Osteocyte (in vitro differentiated cells): ENCODE data around the gene P2RX4. TPM values are rescaled to one million over a fixed set of nuclear protein-coding genes. Genes with fewer than 3 reads are reported as not detected.
"Not testable (repeated sequence)": the region's sequence is repeated elsewhere in the genome, so short reads cannot be mapped to it uniquely, and the experiment has no call there.

ENCODE experiments used
- DNase-seq: peaks from one replicate; pipeline ENCODE4 v3.0.0; 2021; ENCODE audit warnings: mixed read lengths; ENCODE audit not compliant: unreplicated experiment; ENCODE audit errors: extremely low spot score
- H3K27ac Mint-ChIP-seq: one replicate; pipeline ENCODE4 v1.8.0; 2021; ENCODE audit warnings: mild to moderate bottlenecking, mixed read lengths; ENCODE audit not compliant: unreplicated experiment
- H3K27me3 Mint-ChIP-seq: one replicate; pipeline ENCODE4 v1.8.0; 2021; ENCODE audit warnings: mixed read lengths; ENCODE audit not compliant: unreplicated experiment
- H3K36me3 Mint-ChIP-seq: one replicate; pipeline ENCODE4 v1.8.0; 2021; ENCODE audit warnings: mixed read lengths; ENCODE audit not compliant: unreplicated experiment
- H3K4me1 Mint-ChIP-seq: one replicate; pipeline ENCODE4 v1.8.0; 2021; ENCODE audit warnings: mixed read lengths; ENCODE audit not compliant: unreplicated experiment
- H3K4me3 Mint-ChIP-seq: one replicate; pipeline ENCODE4 v1.8.0; 2021; ENCODE audit warnings: mild to moderate bottlenecking, moderate library complexity, mixed read lengths; ENCODE audit not compliant: unreplicated experiment
- H3K9me3 Mint-ChIP-seq: one replicate; pipeline ENCODE4 v1.8.0; 2021; ENCODE audit warnings: mixed read lengths; ENCODE audit not compliant: unreplicated experiment
- total RNA-seq: library from RNA; stranded (reverse); gene quantifications from 2 replicates; pipeline ENCODE4 v1.2.1, GENCODE V29; 2021
- TF ChIP-seq, protein P1 (sequence below): fragments of 200-600 bp; sonication (generic); IDR thresholded peaks from 2 replicates; pipeline ENCODE4 v1.5.0; 2021; ENCODE audit warnings: antibody characterized with exemption, mild to moderate bottlenecking, moderate library complexity

Gene P2RX4
- total RNA-seq, 1 donor from 2014 or later: 20.3 TPM

DNA sequence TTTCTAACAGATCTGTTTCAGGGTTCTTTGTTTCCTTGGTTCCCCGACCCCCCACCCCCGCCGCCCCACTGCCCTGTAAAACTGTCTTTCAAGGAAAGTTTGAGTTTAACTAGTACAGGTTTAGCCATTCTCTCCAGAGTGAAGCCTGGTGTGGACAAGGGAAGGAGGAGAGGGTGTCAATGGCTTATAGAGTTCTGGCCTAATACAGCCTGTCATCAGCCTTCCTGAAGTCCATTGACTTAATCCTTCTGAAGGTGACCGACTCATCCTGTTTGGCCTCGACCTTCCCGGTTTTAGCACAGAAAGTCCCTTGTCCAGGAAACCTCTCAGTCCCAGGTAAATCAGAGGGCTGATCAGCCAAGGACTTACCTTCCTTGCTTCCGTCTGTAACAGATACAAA is 11.0 kb upstream of the P2RX4 start:
- H3K36me3 Mint-ChIP-seq: no peaks in the 10 kb centered on the region
- no peaks in the 10 kb centered on the region for H3K4me1 Mint-ChIP-seq
- TF ChIP-seq, protein P1, sequence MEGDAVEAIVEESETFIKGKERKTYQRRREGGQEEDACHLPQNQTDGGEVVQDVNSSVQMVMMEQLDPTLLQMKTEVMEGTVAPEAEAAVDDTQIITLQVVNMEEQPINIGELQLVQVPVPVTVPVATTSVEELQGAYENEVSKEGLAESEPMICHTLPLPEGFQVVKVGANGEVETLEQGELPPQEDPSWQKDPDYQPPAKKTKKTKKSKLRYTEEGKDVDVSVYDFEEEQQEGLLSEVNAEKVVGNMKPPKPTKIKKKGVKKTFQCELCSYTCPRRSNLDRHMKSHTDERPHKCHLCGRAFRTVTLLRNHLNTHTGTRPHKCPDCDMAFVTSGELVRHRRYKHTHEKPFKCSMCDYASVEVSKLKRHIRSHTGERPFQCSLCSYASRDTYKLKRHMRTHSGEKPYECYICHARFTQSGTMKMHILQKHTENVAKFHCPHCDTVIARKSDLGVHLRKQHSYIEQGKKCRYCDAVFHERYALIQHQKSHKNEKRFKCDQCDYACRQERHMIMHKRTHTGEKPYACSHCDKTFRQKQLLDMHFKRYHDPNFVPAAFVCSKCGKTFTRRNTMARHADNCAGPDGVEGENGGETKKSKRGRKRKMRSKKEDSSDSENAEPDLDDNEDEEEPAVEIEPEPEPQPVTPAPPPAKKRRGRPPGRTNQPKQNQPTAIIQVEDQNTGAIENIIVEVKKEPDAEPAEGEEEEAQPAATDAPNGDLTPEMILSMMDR: no peak
- peaks cover 10% of the 10 kb centered on the region for H3K27me3 Mint-ChIP-seq
- no peaks in the 10 kb centered on the region for H3K9me3 Mint-ChIP-seq
- DNase-seq: no peak
- no peak overlapping the region for H3K27ac Mint-ChIP-seq
- no peak overlapping the region for H3K4me3 Mint-ChIP-seq

GRCh38 chr12:121201140-121201539 is 8.8 kb upstream of the P2RX4 start:
- DNase-seq, H3K27me3 Mint-ChIP-seq, H3K27ac Mint-ChIP-seq, H3K9me3 Mint-ChIP-seq, H3K4me1 Mint-ChIP-seq, H3K36me3 Mint-ChIP-seq, H3K4me3 Mint-ChIP-seq: not testable (repeated sequence)

DNA sequence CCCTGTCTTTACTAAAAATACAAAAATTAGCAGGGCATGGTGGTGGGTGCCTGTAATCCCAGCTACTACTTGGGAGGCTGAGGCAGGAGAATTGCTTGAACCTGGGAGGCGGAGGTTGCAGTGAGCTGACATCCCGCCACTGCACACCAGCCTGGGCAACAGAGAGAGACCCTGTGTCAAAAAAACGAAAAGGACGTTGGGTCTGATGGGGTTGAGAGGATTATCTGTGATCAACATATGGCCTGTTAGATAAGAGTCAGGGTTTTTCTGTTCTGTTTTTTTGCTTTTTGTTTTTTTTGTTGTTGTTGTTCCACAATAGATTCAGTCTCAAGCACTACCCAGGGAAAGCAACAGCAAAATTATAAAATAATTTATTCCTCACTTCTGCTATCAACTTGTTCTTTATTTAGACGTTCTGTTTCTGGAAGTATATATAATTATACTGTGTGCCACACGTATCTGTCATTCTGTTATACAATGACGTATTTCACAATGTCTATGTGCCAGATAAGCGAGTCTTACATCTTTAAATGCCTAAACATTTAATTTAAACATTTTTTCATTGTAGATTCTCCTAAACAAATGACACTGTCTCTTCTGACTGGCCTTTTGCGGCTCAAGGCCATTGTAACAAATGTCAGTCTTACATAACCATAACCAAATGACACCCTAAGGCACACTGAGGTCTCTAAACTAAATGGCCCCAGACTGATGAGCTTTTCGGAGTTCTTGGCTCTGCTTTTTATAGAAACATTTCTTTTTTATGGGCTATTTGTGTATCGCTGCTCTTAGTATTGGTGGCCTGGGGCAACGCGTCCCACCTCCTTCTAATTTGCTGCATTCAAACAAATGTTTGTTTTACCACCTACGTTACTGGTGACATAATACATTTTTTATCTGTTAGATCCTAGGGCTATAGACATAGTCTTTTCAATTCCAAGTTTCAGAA is 7.2 kb upstream of the P2RX4 start:
- no peaks in the 10 kb centered on the region for H3K9me3 Mint-ChIP-seq

DNA sequence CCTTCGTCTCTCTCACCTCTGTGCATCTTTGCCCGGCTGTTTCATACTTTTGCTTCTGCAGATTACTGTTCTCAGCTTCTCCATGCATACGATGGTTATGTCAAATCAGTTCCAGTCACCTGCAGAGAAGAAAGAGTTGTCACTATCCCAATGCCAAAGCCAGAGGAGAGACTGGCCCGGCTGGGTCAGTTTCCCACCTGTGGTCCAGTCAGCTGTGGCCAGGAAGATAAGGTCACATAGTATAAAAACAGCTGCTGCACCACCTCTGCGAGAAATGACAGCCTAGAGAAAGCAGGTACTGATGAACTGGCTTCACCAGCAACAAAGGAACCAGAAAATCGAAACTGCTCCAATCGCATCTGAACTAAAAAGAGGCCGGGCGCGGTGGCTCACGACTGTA is 6.4 kb upstream of the P2RX4 start:
- no peak overlapping the region for H3K27ac Mint-ChIP-seq
- no peak overlapping the region for H3K4me3 Mint-ChIP-seq
- DNase-seq: no peak
- H3K36me3 Mint-ChIP-seq: peaks cover 2% of the 10 kb centered on the region
- H3K4me1 Mint-ChIP-seq: peaks cover 3% of the 10 kb centered on the region
- no peaks in the 10 kb centered on the region for H3K27me3 Mint-ChIP-seq
- no peaks in the 10 kb centered on the region for H3K9me3 Mint-ChIP-seq
- TF ChIP-seq, protein P1: no peak

More for the DNA sequence above, 7.2 kb upstream of the P2RX4 start:
- H3K36me3 Mint-ChIP-seq: peaks cover 2% of the 10 kb centered on the region
- TF ChIP-seq, protein P1: no peak
- no peak overlapping the region for H3K27ac Mint-ChIP-seq
- H3K4me1 Mint-ChIP-seq: peaks cover 3% of the 10 kb centered on the region
- H3K4me3 Mint-ChIP-seq: no peak overlapping the region
- no peak for DNase-seq
- peaks cover 6% of the 10 kb centered on the region for H3K27me3 Mint-ChIP-seq

DNA sequence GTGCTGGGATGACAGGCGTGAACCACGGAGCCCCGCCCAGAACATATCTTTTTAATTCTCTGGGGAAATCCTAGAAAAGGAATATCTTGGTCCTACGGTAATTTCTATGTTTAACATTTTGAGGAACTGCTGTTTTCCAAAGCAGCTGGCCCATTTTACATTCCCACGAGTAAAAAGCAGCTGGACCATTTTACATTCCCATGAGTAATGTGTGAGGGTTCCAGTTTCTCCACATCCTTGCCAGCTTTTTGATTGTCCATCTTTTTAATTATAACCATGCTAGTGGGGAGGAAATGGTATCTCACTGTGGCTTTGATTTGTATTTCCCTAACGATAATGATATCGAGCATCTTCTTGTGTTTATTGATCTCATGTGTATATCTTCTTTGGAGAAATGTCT is 4.4 kb upstream of the P2RX4 start:
- peaks cover 6% of the 10 kb centered on the region for H3K4me1 Mint-ChIP-seq
- TF ChIP-seq, protein P1: no peak
- no peak for DNase-seq
- H3K9me3 Mint-ChIP-seq: no peaks in the 10 kb centered on the region
- no peaks in the 10 kb centered on the region for H3K27me3 Mint-ChIP-seq
- H3K27ac Mint-ChIP-seq: no peak overlapping the region
- no peak overlapping the region for H3K4me3 Mint-ChIP-seq
- peaks cover 2% of the 10 kb centered on the region for H3K36me3 Mint-ChIP-seq

DNA sequence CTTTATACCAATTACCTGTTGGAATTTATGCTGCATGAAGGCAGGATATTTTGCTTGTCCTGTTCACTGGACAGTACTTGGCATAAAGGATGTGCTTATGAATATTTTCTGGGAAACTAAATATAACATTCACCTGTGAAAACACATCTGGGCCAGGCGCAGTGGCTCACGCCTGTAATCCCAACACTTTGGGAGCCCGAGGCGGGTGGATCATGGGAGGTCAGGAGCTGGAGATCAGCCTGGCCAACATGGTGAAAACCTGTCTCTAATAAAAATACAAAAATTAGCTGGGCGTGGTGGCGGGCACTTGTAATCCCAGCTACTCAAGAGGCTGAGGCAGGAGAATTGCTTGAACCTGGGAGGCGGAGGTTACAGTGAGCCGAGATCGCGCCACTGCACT is 1.4 kb upstream of the P2RX4 start:
- not testable (repeated sequence) for H3K27ac Mint-ChIP-seq, H3K9me3 Mint-ChIP-seq, H3K27me3 Mint-ChIP-seq, H3K4me3 Mint-ChIP-seq, H3K36me3 Mint-ChIP-seq, DNase-seq
- H3K4me1 Mint-ChIP-seq: peaks cover 14% of the 10 kb centered on the region
